Middle frontal gyrus (tissue), 1 donor: Measurements from ENCODE around the gene ZNF165.
"Not testable (repeated sequence)": the region's sequence is repeated elsewhere in the genome, so short reads cannot be mapped to it uniquely, and the experiment has no call there.

Experiments used
- DNase-seq: peaks from one replicate; pipeline ENCODE4 v3.0.0-alpha.2; 2015; ENCODE audit warnings: low spot score; ENCODE audit errors: extremely low spot score

ZNF165 gene

GRCh38 chr6:28121876-28122275 is 41.5 kb downstream of the ZNF165 start:
- DNase-seq = no peak

GRCh38 chr6:28122283-28122682 is 41.9 kb downstream of the ZNF165 start:
- DNase-seq = not testable (repeated sequence)

- DNase-seq = peak; percentile 71
These were observed 44.1 kb downstream of the ZNF165 start, which contains the start of gene ZSCAN16 for GRCh38 chr6:28124350-28124970. ZSCAN16 (plus strand) TSS chr6:28124609; CDS start chr6:28125444, 835 bp downstream.

GRCh38 chr6:28124971-28125353 is 44.6 kb downstream of the ZNF165 start:
- no peak for DNase-seq

GRCh38 chr6:28125401-28125800 is 45.0 kb downstream of the ZNF165 start:
- DNase-seq = no peak

- DNase-seq = no peak
These were observed 53.6 kb downstream of the ZNF165 start for GRCh38 chr6:28134015-28134414.

- no peak for DNase-seq
These were observed 54.3 kb downstream of the ZNF165 start for GRCh38 chr6:28134716-28135115.

GRCh38 chr6:28135393-28135792 is 55.0 kb downstream of the ZNF165 start:
- DNase-seq = no peak

GRCh38 chr6:28136585-28137504 is 56.5 kb downstream of the ZNF165 start:
- DNase-seq = peak; percentile 84

- no peak for DNase-seq
These were observed 57.2 kb downstream of the ZNF165 start for GRCh38 chr6:28137505-28137981.
